Regular cardiac myocyte (primary cell): Measurements from ENCODE around the gene MPV17L2. TPM values are rescaled to one million over a fixed set of nuclear protein-coding genes. Genes with fewer than 3 reads are reported as not detected.

Experiments used
- total RNA-seq: library from RNA; depleted of rRNA; stranded (reverse); fragments of >200 nt; gene quantifications from 2 replicates; pipeline ENCODE4 v1.2.3, GENCODE V29; 2014

MPV17L2 gene
- total RNA-seq, result 12.1 and 22.0 TPM in 2 replicates

DNA sequence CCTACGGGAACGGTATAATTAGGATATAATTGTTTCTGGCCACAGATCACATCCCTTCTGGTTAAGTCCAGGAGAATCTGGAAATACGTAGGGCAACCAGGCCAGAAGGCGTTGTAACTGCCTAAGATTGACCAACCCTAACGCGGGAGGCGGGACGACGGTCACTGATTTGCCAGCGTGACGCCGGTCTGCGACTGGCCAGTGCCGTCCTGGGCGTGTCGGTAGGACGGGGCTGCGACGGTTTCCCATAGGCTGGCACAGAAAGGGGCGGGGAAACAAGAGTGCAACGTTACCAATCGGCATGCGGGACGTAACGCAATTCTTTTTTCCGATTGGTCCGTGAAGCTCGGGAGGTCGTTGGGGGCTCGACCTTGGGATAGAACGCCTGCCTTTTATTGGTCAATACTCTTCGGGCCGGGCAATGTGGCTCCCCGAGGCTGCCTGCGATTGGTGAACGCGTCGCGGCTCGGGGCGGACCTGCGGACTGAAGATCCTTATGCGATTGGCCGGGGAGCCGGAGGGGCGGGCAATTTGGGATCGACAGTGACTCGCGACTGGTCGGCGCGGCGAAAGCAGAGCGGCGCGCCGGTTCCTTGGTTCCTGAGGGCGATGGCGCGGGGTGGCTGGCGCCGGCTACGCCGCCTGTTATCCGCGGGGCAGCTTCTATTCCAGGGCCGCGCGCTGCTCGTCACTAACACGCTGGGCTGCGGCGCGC lies at the start of gene MPV17L2:
TSS of gene MPV17L2 (plus strand) at position 546 of the 715 bp plus-strand sequence. CDS start at position 610, 64 bp downstream.

DNA sequence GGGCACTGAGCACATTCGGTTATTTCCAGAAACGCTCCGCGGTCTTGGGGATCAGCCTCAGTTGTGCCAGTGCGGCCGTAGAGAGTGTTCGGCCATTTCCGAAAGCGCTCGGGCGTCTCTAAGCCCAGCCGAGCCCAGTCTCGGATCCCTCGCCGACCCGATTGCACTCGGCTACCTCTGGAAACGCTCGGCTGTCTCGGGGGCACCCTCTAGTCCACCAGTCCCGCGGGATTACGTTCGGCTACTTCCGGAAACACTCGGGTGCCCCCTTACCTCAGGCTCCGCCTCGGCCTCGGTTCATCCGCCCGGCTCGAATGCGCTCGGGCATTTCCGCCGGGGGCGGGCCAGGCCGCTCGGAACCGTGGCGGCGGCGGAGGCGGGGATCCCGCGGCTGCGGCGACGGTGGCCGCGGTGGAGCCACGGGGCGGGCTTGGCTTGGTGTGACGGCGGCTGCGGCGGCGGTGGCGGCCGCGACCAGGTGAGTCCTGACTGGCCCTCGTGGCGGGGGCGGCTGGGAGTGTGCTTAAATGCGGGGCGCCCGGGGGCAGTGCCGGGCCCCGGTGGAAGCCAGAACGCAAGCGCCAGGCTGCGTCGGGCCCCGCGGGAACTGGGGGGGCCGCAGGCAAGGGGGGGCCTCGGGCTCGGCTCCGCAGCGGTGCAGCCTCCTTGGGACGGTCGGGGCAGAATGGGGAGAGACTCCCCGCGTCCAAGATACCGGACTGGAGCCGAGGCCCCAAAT lies 40.0 kb upstream of the MPV17L2 start, which contains the start of gene PIK3R2:
TSS of gene PIK3R2 (plus strand) at position 347 of the 739 bp plus-strand sequence. CDS start 2,717 bp downstream, outside the sequence.

DNA sequence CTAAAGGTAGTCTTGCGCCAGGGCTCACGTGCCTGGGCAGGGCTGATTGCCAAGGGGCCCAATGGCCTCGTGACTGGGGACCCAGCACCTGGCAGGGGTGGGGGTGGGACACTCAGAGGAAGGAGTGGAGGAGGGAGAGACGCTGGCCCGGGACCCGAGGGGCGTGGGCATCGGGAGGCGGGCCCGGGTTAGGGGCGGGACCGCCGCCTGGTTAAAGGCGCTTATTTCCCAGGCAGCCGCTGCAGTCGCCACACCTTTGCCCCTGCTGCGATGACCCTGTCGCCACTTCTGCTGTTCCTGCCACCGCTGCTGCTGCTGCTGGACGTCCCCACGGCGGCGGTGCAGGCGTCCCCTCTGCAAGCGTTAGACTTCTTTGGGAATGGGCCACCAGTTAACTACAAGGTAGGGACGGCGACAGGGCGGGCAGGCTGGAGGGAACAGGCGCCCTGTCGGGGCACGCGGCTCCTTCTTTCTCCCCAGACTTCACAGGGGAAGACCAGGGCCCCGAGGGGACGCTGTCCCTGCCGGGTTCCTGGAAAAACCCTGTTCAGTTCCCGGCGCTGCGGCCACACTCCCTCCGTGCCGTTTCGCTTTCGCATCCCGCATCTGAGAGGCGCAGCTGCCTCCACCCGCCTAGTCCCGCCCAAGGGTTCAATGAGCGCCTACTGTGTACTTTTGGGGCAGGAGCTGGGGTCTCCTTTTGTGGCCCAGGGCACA lies 19.3 kb upstream of the MPV17L2 start, which contains the start of gene IFI30:
TSS of gene IFI30 (plus strand) at position 242 of the 717 bp plus-strand sequence. CDS start at position 271, 29 bp downstream.

DNA sequence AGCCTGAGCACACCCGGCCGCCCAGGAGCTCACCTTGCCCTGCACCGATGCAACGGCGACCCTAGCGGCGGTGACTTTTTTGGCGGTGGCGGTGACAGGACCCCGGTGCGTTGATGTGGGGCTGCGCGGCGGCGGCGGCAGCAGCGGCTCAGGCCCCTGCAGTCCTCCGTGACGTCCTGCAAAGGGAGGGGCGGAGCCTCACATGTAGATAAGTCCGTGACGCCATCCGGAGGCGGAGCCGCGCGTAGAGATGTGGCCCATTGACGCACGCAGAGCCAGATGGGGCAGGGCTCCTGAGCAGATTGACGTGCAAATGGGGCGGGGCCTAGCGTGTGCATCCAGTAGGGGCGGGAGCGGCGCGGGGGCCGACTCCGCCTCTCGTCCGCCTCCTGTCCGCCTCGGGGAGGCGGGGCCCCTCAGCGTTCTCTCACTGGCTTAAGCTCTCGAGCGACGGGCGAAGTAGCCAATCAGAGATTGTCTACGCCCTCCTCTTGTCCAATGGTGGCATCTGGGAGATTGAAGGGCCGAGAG lies 10.9 kb downstream of the MPV17L2 start, which contains the start of gene RAB3A:
TSS of gene RAB3A (minus strand) at position 180 of the 531 bp plus-strand sequence. CDS start 1,302 bp downstream, outside the sequence.

GRCh38 chr19:18225702-18226468 lies 32.9 kb downstream of the MPV17L2 start, which contains the start of gene PDE4C:
PDE4C (minus strand) TSS chr19:18226438; CDS start chr19:18226415, 23 bp downstream.

Other genes starting within 250 kb of the MPV17L2 start
- under 0.01 TPM in 1 of 2 replicates, not detected in the other for gene KCNN1, start 226.1 kb upstream of the MPV17L2 start, total RNA-seq
- gene ARRDC2, start 185.0 kb upstream of the MPV17L2 start, total RNA-seq, result 12.3 and 19.4 TPM in 2 replicates
- 0.19 and 0.28 TPM in 2 replicates for gene IL12RB1, start 106.3 kb upstream of the MPV17L2 start, total RNA-seq
- gene MAST3, start 95.4 kb upstream of the MPV17L2 start, total RNA-seq, result 2.1 and 3.1 TPM in 2 replicates
- 11.1 and 11.3 TPM in 2 replicates for gene PIK3R2, start 40.1 kb upstream of the MPV17L2 start, total RNA-seq
- gene IFI30, start 19.4 kb upstream of the MPV17L2 start, total RNA-seq, result 74.4 and 75.5 TPM in 2 replicates
- 1.9 and 2.5 TPM in 2 replicates for gene RAB3A, start 10.8 kb downstream of the MPV17L2 start, total RNA-seq
- gene PDE4C, start 33.2 kb downstream of the MPV17L2 start, total RNA-seq, result 4.2 and 28.8 TPM in 2 replicates
- gene IQCN, start 81.2 kb downstream of the MPV17L2 start, total RNA-seq, result 0.19 and 0.56 TPM in 2 replicates
- 80.3 and 124 TPM in 2 replicates for gene JUND, start 88.4 kb downstream of the MPV17L2 start, total RNA-seq
- 80.6 and 206 TPM in 2 replicates for gene LSM4, start 129.9 kb downstream of the MPV17L2 start, total RNA-seq
- 31.1 and 61.2 TPM in 2 replicates for gene PGPEP1, start 147.4 kb downstream of the MPV17L2 start, total RNA-seq
- 57.1 and 243 TPM in 2 replicates for gene GDF15, start 192.9 kb downstream of the MPV17L2 start, total RNA-seq
- gene LRRC25, start 204.4 kb downstream of the MPV17L2 start, total RNA-seq, result under 0.01 TPM in 1 of 2 replicates, not detected in the other
- 67.7 and 68.1 TPM in 2 replicates for gene SSBP4, start 226.2 kb downstream of the MPV17L2 start, total RNA-seq
- 10.7 and 17.8 TPM in 2 replicates for gene ISYNA1, start 244.9 kb downstream of the MPV17L2 start, total RNA-seq